Measurements from ENCODE around the gene KCNC3. TPM values are rescaled to one million over a fixed set of nuclear protein-coding genes. Genes with fewer than 3 reads are reported as not detected.
"Not testable (repeated sequence)": the region's sequence is repeated elsewhere in the genome, so short reads cannot be mapped to it uniquely, and the experiment has no call there.

The KCNC3 gene
- polyA plus RNA-seq, 1 donor: 3.1 TPM

- Histone ChIP-seq H3K36me3 (ENCODE audit: control insufficient read depth, insufficient read depth, low read length) (no peaks in the 10 kb centered on the region), H3K27ac (ENCODE audit: low read length) (no peak overlapping the region), H3K4me3 (ENCODE audit: low read length) (peak overlapping the region; percentile 38), H3K9me3 (ENCODE audit: control insufficient read depth, low read depth, low read length) (peaks cover 8% of the 10 kb centered on the region), H3K4me1 (ENCODE audit: control insufficient read depth, insufficient read depth, low read length) (peaks cover 27% of the 10 kb centered on the region), H3K27me3 (ENCODE audit: control insufficient read depth, insufficient read depth, low read length) (peaks cover 52% of the 10 kb centered on the region)
- DNase-seq: peak; percentile 86 to 92
- no CpG with 5 or more reads among the region's 34 CpGs for WGBS (ENCODE audit: insufficient coverage, low lambda C conversion rate)
Measured at GRCh38 chr19:50333235-50333736, 4.1 kb upstream of the KCNC3 start.

GRCh38 chr19:50332244-50333038, 3.3 kb upstream of the KCNC3 start:
- Histone ChIP-seq H3K27me3 (ENCODE audit: control insufficient read depth, insufficient read depth, low read length) (peaks cover 58% of the 10 kb centered on the region), H3K27ac (ENCODE audit: low read length) (no peak overlapping the region), H3K36me3 (ENCODE audit: control insufficient read depth, insufficient read depth, low read length) (no peaks in the 10 kb centered on the region), H3K9me3 (ENCODE audit: control insufficient read depth, low read depth, low read length) (peaks cover 8% of the 10 kb centered on the region), H3K4me1 (ENCODE audit: control insufficient read depth, insufficient read depth, low read length) (peaks cover 27% of the 10 kb centered on the region), H3K4me3 (ENCODE audit: low read length) (peak overlapping the region; percentile 38)
- 13% methylated on average over 3 of the region's 20 CpGs for WGBS (ENCODE audit: insufficient coverage, low lambda C conversion rate)
- peak in 1 of 2 donors; percentile 29 for DNase-seq

- WGBS (ENCODE audit: insufficient coverage, low lambda C conversion rate): no CpG with 5 or more reads among the region's 2 CpGs
- no peak overlapping the region for H3K27ac ChIP-seq (ENCODE audit: low read length)
Measured at GRCh38 chr19:50331994-50332243, 2.7 kb upstream of the KCNC3 start.

GRCh38 chr19:50331221-50331993, 2.2 kb upstream of the KCNC3 start:
- no peak for DNase-seq
- no peak overlapping the region for H3K27ac ChIP-seq (ENCODE audit: low read length)
- peaks cover 27% of the 10 kb centered on the region for H3K4me1 ChIP-seq (ENCODE audit: control insufficient read depth, insufficient read depth, low read length)
- no peaks in the 10 kb centered on the region for H3K36me3 ChIP-seq (ENCODE audit: control insufficient read depth, insufficient read depth, low read length)
- no peak overlapping the region for H3K4me3 ChIP-seq (ENCODE audit: low read length)
- whole genome bisulfite sequencing (ENCODE audit: insufficient coverage, low lambda C conversion rate): 18% methylated on average over 4 of the region's 10 CpGs
- peaks cover 9% of the 10 kb centered on the region for H3K9me3 ChIP-seq (ENCODE audit: control insufficient read depth, low read depth, low read length)
- H3K27me3 ChIP-seq (ENCODE audit: control insufficient read depth, insufficient read depth, low read length): peaks cover 68% of the 10 kb centered on the region

More at GRCh38 chr19:50331994-50332243, 2.7 kb upstream of the KCNC3 start:
- Histone ChIP-seq H3K4me1 (ENCODE audit: control insufficient read depth, insufficient read depth, low read length) (peaks cover 27% of the 10 kb centered on the region), H3K9me3 (ENCODE audit: control insufficient read depth, low read depth, low read length) (peaks cover 8% of the 10 kb centered on the region), H3K4me3 (ENCODE audit: low read length) (no peak overlapping the region), H3K27me3 (ENCODE audit: control insufficient read depth, insufficient read depth, low read length) (peaks cover 63% of the 10 kb centered on the region), H3K36me3 (ENCODE audit: control insufficient read depth, insufficient read depth, low read length) (no peaks in the 10 kb centered on the region)
- no peak for DNase-seq

GRCh38 chr19:50330365-50331078, 1.3 kb upstream of the KCNC3 start:
- Histone ChIP-seq H3K9me3 (ENCODE audit: control insufficient read depth, low read depth, low read length) (peaks cover 14% of the 10 kb centered on the region), H3K36me3 (ENCODE audit: control insufficient read depth, insufficient read depth, low read length) (no peaks in the 10 kb centered on the region), H3K27me3 (ENCODE audit: control insufficient read depth, insufficient read depth, low read length) (peaks cover 76% of the 10 kb centered on the region), H3K27ac (ENCODE audit: low read length) (no peak overlapping the region), H3K4me3 (ENCODE audit: low read length) (peak overlapping the region; percentile 30), H3K4me1 (ENCODE audit: control insufficient read depth, insufficient read depth, low read length) (peaks cover 32% of the 10 kb centered on the region)
- peak; percentile 76 to 83 for DNase-seq
- 0% methylated on average over 1 of the region's 48 CpGs for WGBS (ENCODE audit: insufficient coverage, low lambda C conversion rate)

- Histone ChIP-seq H3K27me3 (ENCODE audit: control insufficient read depth, insufficient read depth, low read length) (peaks cover 76% of the 10 kb centered on the region), H3K9me3 (ENCODE audit: control insufficient read depth, low read depth, low read length) (peaks cover 14% of the 10 kb centered on the region), H3K4me3 (ENCODE audit: low read length) (peak overlapping the region; percentile 25), H3K4me1 (ENCODE audit: control insufficient read depth, insufficient read depth, low read length) (peaks cover 36% of the 10 kb centered on the region), H3K27ac (ENCODE audit: low read length) (peak overlapping the region; percentile 44)
- WGBS (ENCODE audit: insufficient coverage, low lambda C conversion rate): 24% methylated on average over 4 of the region's 18 CpGs
- H3K36me3 ChIP-seq (ENCODE audit: control insufficient read depth, insufficient read depth, low read length); DNase-seq: not testable (repeated sequence)
Measured at GRCh38 chr19:50329926-50330294, 733 bp upstream of the KCNC3 start.

- Histone ChIP-seq H3K4me1 (ENCODE audit: control insufficient read depth, insufficient read depth, low read length) (peaks cover 31% of the 10 kb centered on the region), H3K27me3 (ENCODE audit: control insufficient read depth, insufficient read depth, low read length) (peaks cover 70% of the 10 kb centered on the region), H3K4me3 (ENCODE audit: low read length) (no peak overlapping the region), H3K36me3 (ENCODE audit: control insufficient read depth, insufficient read depth, low read length) (no peaks in the 10 kb centered on the region), H3K27ac (ENCODE audit: low read length) (no peak overlapping the region), H3K9me3 (ENCODE audit: control insufficient read depth, low read depth, low read length) (peaks cover 14% of the 10 kb centered on the region)
- DNase-seq: no peak
- no CpG with 5 or more reads among the region's 40 CpGs for WGBS (ENCODE audit: insufficient coverage, low lambda C conversion rate)
Measured at GRCh38 chr19:50328873-50329145, 368 bp downstream of the KCNC3 start.

GRCh38 chr19:50328224-50328872, 829 bp downstream of the KCNC3 start:
- Histone ChIP-seq H3K36me3 (ENCODE audit: control insufficient read depth, insufficient read depth, low read length) (no peaks in the 10 kb centered on the region), H3K4me3 (ENCODE audit: low read length) (no peak overlapping the region), H3K27me3 (ENCODE audit: control insufficient read depth, insufficient read depth, low read length) (peaks cover 68% of the 10 kb centered on the region), H3K9me3 (ENCODE audit: control insufficient read depth, low read depth, low read length) (peaks cover 14% of the 10 kb centered on the region), H3K27ac (ENCODE audit: low read length) (no peak overlapping the region), H3K4me1 (ENCODE audit: control insufficient read depth, insufficient read depth, low read length) (peaks cover 30% of the 10 kb centered on the region)
- no CpG with 5 or more reads among the region's 104 CpGs for WGBS (ENCODE audit: insufficient coverage, low lambda C conversion rate)
- peak in 1 of 2 donors; percentile 35 for DNase-seq

- DNase-seq: no peak
- no peaks in the 10 kb centered on the region for H3K36me3 ChIP-seq (ENCODE audit: control insufficient read depth, insufficient read depth, low read length)
- peaks cover 23% of the 10 kb centered on the region for H3K4me1 ChIP-seq (ENCODE audit: control insufficient read depth, insufficient read depth, low read length)
- no peak overlapping the region for H3K27ac ChIP-seq (ENCODE audit: low read length)
- WGBS (ENCODE audit: insufficient coverage, low lambda C conversion rate): 13% methylated on average over 3 of the region's 20 CpGs
- no peak overlapping the region for H3K4me3 ChIP-seq (ENCODE audit: low read length)
- H3K27me3 ChIP-seq (ENCODE audit: control insufficient read depth, insufficient read depth, low read length): peaks cover 61% of the 10 kb centered on the region
- peaks cover 10% of the 10 kb centered on the region for H3K9me3 ChIP-seq (ENCODE audit: control insufficient read depth, low read depth, low read length)
Measured at GRCh38 chr19:50327461-50328223, 1.5 kb downstream of the KCNC3 start.
